Liver (tissue), 3 donors: Measurements from ENCODE around the gene RABL6.

Experiments
- CTCF ChIP-seq: fragments of 150-350 bp; IDR thresholded peaks from 2 replicates; pipeline ENCODE4 v1.5.1; 2017; ENCODE audit warnings: improper control_type of control experiment, low read depth, low read length; ENCODE audit not compliant: missing input control
- EGR1 ChIP-seq, 2 donors: IDR thresholded peaks; 2 replicates each; pipeline ENCODE4 v1.6.1; 2016 to 2018; ENCODE audit warnings: antibody characterized with exemption in 2 of 2, low read depth in 2 of 2
- FOXA1 ChIP-seq: IDR thresholded peaks from 2 replicates; pipeline ENCODE4 v1.6.1; 2016; ENCODE audit warnings: antibody characterized with exemption
- GABPA ChIP-seq, 2 donors: IDR thresholded peaks in 1 of 2; conservative IDR thresholded peaks in 1 of 2; 2 replicates each; pipeline ENCODE4 v1.6.1; 2016; ENCODE audit warnings: antibody characterized with exemption in 2 of 2, mild to moderate bottlenecking in 1 of 2, moderate library complexity in 1 of 2
- HNF4A ChIP-seq, 2 donors: conservative IDR thresholded peaks; 2 replicates each; pipeline ENCODE4 v1.6.1; 2016; ENCODE audit warnings: antibody characterized with exemption in 2 of 2, mild to moderate bottlenecking in 2 of 2
- RAD21 ChIP-seq, 2 donors: IDR thresholded peaks; 2 replicates each; pipeline ENCODE4 v1.6.1; 2016; ENCODE audit warnings: antibody characterized with exemption in 2 of 2, mild to moderate bottlenecking in 2 of 2
- RXRA ChIP-seq, 2 donors: IDR thresholded peaks; 2 replicates each; pipeline ENCODE4 v1.6.1; 2017 to 2018; ENCODE audit warnings: antibody characterized with exemption in 2 of 2, mild to moderate bottlenecking in 1 of 2
- TAF1 ChIP-seq: conservative IDR thresholded peaks from 2 replicates; pipeline ENCODE4 v1.6.1; 2016; ENCODE audit warnings: antibody characterized with exemption, mild to moderate bottlenecking
- donor health status: healthy.
- donor health status: healthy.

GRCh38 chr9:136808075-136808805 lies 492 bp downstream of the RABL6 start:
- TF ChIP-seq EGR1 (IDR thresholded peaks at IDR 0.05; ENCODE audit: low read depth in 2 of 2) (no peak), RXRA (IDR thresholded peaks at IDR 0.05) (no peak), CTCF (no peak), TAF1 (no peak), FOXA1 (no peak), HNF4A (conservative IDR thresholded peaks at IDR 0.05) (no peak), GABPA (IDR thresholded peaks at IDR 0.05 in 1 of 2, conservative IDR thresholded peaks at IDR 0.05 in 1 of 2) (no peak), RAD21 (IDR thresholded peaks at IDR 0.05) (no peak)
